Measurements from ENCODE around the gene CNTNAP2.
"Not testable (repeated sequence)": the region's sequence is repeated elsewhere in the genome, so short reads cannot be mapped to it uniquely, and the experiment has no call there.

The CNTNAP2 gene

DNA sequence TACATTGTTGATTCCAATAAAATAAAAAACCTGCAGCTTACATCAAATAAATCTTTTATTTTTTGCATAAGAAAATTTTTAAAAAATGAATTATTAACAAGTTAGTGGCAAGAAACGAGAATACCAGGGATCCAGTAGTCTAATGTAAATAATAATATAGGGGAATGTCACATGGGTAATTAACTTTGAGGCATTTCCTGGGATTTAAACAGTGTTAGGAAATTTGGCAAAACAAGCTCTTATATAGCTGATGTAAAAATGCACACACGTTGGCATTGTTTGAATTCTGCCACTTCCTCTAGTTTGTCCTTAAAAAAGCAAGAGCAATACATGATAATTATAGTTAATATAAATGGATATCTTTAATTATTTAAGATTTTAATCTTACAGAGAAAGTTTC lies 768.6 kb downstream of the CNTNAP2 start:
- TF ChIP-seq, protein P1, sequence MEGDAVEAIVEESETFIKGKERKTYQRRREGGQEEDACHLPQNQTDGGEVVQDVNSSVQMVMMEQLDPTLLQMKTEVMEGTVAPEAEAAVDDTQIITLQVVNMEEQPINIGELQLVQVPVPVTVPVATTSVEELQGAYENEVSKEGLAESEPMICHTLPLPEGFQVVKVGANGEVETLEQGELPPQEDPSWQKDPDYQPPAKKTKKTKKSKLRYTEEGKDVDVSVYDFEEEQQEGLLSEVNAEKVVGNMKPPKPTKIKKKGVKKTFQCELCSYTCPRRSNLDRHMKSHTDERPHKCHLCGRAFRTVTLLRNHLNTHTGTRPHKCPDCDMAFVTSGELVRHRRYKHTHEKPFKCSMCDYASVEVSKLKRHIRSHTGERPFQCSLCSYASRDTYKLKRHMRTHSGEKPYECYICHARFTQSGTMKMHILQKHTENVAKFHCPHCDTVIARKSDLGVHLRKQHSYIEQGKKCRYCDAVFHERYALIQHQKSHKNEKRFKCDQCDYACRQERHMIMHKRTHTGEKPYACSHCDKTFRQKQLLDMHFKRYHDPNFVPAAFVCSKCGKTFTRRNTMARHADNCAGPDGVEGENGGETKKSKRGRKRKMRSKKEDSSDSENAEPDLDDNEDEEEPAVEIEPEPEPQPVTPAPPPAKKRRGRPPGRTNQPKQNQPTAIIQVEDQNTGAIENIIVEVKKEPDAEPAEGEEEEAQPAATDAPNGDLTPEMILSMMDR (conservative IDR thresholded peaks at IDR 0.05), result no peak
- no peak overlapping the region for H3K27ac ChIP-seq

DNA sequence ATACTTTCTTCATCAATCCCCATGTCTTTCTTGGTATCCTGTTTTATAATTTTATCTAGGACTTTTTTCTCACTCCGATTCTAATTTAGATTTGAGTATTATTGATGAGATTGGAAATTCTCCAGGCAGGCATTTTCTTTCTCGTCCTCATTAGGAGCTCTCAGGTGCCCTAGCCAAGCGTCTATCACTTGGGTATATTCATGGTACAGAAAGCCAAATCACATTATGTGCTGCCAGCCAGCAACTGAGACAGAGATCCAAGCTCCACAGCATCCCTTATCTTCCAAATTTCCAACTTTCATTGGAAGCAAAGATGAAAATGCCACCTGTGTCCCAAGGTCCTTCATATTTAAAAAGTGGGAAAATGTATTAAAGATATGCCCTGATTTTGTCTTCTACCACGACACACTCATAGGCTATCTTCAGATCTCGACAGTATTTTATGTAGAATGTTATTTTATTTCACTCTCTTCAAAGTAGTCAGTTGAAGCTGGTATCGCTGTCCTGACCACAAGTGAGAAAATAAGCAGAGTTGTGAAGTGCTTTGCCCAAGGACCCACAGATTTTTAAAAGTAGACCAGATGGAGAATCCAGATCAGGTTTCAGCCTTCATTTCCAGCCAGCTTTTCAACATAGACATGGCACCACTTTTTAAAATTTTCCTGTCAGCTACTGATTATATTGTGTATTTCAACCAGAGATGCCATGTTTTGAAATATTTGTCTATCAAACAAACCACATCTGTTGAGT lies 773.4 kb downstream of the CNTNAP2 start:
- TF ChIP-seq, protein P1 (conservative IDR thresholded peaks at IDR 0.05), result no peak
- no peak overlapping the region for H3K27ac ChIP-seq

DNA sequence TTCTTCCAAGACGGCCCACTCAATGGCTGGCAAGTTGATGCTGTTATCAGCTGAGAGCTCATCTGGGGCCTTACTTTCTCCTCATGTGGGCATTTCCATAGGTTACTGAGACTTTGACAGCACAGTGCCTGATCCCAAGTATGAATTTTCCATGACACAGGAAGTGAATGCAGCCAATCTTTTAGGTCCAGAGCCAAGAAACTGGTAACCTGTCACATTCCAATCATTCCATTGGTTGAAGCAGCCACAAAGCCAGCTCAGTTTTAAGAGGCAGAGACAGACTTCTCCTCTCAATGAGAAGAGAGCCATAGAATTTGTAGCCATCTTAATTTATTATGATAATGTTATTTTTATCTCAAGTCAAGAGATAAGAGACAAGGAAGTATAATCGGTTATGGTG lies 775.5 kb downstream of the CNTNAP2 start:
- H3K27ac ChIP-seq, result no peak overlapping the region
- TF ChIP-seq, protein P1 (conservative IDR thresholded peaks at IDR 0.05), result no peak

DNA sequence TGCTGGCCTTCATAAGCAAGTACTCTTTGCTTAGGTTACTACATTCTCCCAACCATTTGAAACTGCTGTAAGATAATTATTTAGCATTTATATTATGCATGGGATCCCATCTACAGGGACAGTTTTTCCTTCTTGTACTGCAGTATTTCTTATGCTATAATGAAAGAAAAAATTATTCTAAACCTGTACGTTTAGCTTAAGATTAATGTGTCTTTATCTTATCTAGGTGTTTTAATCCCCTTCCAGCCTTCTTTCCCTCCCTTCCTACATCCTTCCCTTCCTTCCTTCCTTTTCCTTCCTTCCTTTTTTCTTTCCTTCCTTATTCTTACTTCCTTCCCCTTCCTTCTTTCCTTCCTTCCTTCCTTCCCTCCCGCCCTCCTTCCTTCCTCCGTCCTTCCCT lies 778.3 kb downstream of the CNTNAP2 start:
- TF ChIP-seq, protein P1 (conservative IDR thresholded peaks at IDR 0.05), result no peak
- no peak overlapping the region for H3K27ac ChIP-seq

DNA sequence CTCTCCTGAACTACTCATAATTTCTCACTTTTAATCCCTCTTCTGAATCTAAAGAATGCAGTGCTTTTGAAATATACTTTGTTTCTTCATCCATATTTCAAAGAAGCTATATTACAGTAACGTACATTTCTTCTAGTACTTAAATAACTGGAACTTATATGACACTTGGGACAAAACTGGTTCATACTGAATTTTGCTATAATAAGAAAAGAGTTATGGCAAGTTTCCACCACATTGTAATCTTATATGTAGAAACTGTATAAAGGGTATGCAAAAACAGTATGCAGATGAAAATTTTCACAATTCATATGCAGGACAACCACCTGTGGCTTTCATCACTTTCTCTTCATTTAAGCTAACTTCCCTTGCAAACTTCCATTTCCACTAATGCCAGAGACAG lies 785.7 kb downstream of the CNTNAP2 start:
- H3K27ac ChIP-seq, result no peak overlapping the region
- TF ChIP-seq, protein P1 (conservative IDR thresholded peaks at IDR 0.05), result no peak

DNA sequence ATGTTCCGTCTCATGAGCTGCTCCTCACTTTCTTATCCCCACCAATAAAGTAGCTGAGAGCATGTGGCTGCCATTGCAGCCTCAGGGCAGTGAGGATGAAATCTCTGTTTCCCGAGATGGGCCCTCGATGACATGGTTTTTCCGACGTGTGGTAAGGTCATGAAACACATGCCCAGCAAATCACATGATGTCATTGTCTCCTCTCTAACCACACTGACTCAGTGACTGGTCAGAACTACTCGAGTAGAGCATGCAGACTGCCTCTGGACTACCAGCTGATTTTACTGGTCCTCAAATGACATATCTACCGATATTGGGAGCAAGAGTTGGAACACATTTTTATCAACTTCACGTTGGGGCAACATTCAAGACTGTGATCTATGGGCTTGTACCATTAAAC lies 786.1 kb downstream of the CNTNAP2 start:
- no peak overlapping the region for H3K27ac ChIP-seq
- TF ChIP-seq, protein P1 (conservative IDR thresholded peaks at IDR 0.05), result no peak

DNA sequence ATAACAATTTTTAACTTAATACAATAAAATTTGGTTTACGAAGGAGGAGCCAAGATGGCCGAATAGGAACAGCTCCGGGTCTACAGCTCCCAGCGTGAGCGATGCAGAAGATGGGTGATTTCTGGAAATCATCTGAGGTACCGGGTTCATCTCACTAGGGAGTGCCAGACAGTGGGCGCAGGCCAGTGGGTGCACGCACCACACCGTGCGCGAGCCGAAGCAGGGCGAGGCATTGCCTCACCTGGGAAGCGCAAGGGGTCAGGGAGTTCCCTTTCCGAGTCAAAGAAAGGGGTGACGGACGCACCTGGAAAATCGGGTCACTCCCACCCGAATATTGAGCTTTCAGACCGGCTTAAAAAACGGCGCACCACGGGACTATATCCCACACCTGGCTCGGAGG lies 789.1 kb downstream of the CNTNAP2 start:
- H3K27ac ChIP-seq, result not testable (repeated sequence)

DNA sequence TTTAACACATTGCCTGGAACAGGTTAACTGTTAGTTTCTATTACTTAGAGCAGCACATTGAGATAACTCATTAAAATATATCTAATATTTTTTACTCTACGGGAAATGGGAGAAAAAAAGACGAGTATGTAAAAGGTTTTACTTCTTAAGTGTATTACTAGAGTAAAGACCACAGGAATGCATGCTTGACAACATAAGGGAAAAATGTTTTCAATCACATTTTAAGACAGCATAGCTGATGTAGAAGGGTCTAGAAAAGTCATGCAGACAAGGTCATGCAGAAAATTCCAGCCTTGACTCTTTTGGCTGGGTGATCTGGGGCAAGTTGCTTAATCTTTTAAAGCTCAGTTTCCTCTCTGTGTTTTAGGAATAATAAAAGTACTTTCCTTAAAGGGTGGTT lies 806.2 kb downstream of the CNTNAP2 start:
- H3K27ac ChIP-seq, result no peak overlapping the region
- TF ChIP-seq, protein P1 (conservative IDR thresholded peaks at IDR 0.05), result no peak

All from VCaP (cell line).